GM21515 (cell line): ENCODE measurements around the gene TLE1.

Experiments
- ATAC-seq: cut with Tn5 transposase; IDR thresholded peaks from one replicate; pipeline ENCODE4 v1.9.1; 2021; ENCODE audit not compliant: unreplicated experiment

Gene TLE1

GRCh38 chr9:81556923-81557322, 132.4 kb downstream of the TLE1 start:
- no peak for ATAC-seq

GRCh38 chr9:81552581-81552991, 136.8 kb downstream of the TLE1 start:
- no peak for ATAC-seq

GRCh38 chr9:81550207-81550583, 139.2 kb downstream of the TLE1 start:
- ATAC-seq: no peak

GRCh38 chr9:81549500-81550206, 139.7 kb downstream of the TLE1 start:
- ATAC-seq: no peak

GRCh38 chr9:81548911-81549310, 140.4 kb downstream of the TLE1 start:
- no peak for ATAC-seq

GRCh38 chr9:81546489-81546888, 142.9 kb downstream of the TLE1 start:
- no peak for ATAC-seq

GRCh38 chr9:81543695-81544094, 145.7 kb downstream of the TLE1 start:
- ATAC-seq: no peak

- ATAC-seq: no peak
Measured at GRCh38 chr9:81542118-81542889, 147.0 kb downstream of the TLE1 start.

GRCh38 chr9:81540142-81540710, 149.1 kb downstream of the TLE1 start:
- no peak for ATAC-seq

GRCh38 chr9:81539317-81539716, 150.0 kb downstream of the TLE1 start:
- no peak for ATAC-seq

- ATAC-seq: no peak
Measured at GRCh38 chr9:81538890-81539289, 150.5 kb downstream of the TLE1 start.

- no peak for ATAC-seq
Measured at GRCh38 chr9:81537964-81538363, 151.4 kb downstream of the TLE1 start.

GRCh38 chr9:81536242-81537025, 152.9 kb downstream of the TLE1 start:
- ATAC-seq: no peak

- no peak for ATAC-seq
Measured at GRCh38 chr9:81535542-81536241, 153.7 kb downstream of the TLE1 start.

GRCh38 chr9:81534138-81534875, 155.0 kb downstream of the TLE1 start:
- no peak for ATAC-seq
